ENCODE results near the gene EXOSC5.
"Not testable (repeated sequence)": the region's sequence is repeated elsewhere in the genome, so short reads cannot be mapped to it uniquely, and the experiment has no call there.

EXOSC5 gene

DNA sequence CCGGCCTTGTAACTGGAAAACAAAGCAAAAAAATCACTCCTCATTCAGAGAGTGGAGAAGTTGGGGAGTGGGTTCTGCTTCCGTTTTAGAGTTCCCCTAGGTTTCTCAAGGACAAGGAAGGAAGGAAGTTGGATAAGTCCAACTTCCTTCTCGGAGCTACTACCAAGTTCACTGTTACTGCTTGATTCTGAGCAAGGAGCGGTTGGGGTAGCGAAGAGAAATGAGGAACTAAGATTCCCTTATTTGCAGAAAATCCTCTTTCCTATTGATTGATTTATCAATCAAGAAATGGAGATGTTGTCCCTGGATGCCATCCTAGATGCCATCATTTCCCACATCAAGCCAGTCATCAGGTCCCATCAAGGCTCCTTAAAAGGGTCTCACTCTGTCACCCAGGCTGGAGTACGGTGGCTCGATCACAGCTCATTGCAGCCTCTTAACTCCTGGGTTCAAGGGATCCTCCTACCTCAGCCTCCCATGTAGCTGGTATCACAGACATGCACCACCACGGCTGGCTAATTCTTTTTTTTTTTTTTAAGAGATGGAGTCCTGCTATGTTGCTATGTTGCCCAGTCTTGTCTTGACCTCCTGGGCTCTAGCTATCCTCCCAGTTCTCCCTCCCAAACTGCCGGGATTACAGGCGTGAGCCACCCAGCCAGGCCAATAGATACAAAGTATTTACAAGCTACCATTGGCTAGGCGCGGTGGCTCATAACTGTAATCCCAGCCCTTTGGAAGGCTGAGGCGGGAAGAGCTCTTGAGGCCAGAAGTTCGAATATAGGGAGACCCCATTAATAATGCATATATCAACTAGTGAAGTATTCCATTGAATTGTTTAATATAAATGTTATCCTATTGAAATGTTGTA lies 32.4 kb downstream of the EXOSC5 start:
- DNase-seq = no peak

GRCh38 chr19:41363753-41364523 lies 33.2 kb downstream of the EXOSC5 start, which contains the start of gene B9D2:
Gene B9D2 (minus strand): TSS chr19:41364149. CDS start chr19:41363519, 630 bp downstream.
- peak; percentile 98 for DNase-seq

DNA sequence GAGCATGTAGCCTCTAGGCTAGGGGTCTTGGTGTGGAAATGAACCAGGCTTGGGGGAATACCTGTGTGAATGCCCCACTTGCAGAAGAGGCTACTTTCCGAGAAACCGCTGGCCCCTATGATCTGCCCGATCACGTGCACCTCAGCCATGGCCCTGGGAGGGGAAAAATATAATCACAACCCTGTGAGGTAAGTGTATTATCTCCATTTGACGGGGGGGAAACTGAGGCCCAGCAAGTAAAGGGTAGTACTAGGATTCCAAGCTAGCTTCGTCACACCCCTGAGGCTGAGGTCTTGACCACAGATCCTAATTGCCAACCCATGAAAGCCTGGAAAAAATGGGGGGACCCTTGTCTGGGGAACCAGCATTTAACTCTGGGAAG lies 33.8 kb downstream of the EXOSC5 start:
- no peak for DNase-seq

- DNase-seq = no peak
Measured at GRCh38 chr19:41362143-41362847, 34.9 kb downstream of the EXOSC5 start.

- no peak for DNase-seq
Measured at GRCh38 chr19:41359741-41360140, 37.4 kb downstream of the EXOSC5 start.

- no peak for DNase-seq
Measured at GRCh38 chr19:41357746-41358145, 39.4 kb downstream of the EXOSC5 start.

DNA sequence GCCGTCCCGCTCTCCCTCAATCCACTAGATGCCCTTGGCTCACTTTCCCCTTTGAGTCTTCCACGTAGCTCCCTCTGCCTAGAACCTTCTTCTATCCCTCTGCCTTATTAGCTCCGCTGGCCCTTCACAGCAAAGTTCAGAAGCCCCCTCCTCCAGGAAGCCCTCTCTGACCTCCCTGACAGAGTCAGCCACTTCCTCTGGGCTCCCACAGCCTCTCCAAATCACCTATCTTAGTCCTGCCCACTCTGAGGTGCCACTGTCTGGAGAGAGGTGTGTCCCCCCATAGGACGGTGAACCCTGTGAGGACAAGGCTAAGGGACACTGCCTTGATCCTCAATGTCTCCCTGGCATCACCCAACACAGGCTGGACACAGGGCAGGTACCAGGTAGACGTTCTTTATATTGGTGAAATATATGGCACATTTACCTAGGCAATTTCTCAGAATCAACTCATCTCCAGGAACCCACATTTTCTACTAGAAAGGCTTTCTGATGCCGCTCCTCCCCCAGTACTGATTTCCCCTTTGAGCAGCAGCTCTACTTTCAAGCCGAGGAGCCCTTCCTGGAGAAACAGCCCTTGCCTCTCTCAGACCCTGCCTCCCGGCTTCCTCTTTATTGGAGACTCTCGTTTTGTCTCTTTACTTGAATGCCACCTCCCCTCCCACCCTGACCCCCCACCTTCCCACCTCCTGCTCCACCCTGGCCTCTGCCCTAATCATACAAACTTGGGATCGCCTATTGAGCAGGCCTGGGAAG lies 40.0 kb downstream of the EXOSC5 start:
- DNase-seq = no peak

DNA sequence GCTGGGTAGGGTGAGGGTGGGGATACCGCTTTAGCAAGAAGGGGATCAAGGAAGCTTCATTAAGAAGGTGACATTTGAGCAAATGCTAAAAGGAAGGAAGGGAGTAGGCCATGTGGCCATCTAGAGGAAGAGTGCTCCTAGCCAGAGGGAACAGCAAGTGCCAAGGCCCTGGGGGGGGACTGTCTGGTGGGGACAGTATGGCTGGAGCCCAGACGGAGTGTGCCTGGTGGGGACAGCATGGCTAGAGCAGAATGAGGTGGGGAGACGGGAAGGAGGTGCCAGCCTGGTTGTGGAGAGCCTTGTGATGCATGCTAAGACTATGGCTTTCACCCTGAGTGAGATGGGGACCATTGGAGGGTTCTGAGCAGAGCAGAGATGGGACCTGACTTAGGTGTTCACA lies 41.4 kb downstream of the EXOSC5 start:
- DNase-seq = no peak

DNA sequence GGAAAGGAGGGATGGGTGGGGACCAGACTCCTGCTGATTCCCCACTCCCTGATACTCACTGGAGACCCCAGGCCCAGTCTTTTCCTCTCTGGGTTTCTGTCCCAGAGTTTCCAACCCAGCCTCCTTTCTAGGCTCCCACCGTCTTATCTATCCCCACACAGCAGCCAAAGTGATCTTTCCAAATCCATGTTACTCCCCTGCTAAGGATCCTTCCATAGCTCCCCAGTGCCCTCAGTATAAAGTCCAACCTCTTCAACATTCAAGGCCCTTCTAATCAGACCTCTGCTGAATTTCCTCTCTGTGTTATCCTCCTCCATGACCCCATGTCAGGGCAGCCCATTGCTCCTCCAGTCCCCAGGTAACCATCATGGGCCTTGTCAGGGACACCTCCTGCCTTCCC lies 42.1 kb downstream of the EXOSC5 start:
- DNase-seq = no peak

DNA sequence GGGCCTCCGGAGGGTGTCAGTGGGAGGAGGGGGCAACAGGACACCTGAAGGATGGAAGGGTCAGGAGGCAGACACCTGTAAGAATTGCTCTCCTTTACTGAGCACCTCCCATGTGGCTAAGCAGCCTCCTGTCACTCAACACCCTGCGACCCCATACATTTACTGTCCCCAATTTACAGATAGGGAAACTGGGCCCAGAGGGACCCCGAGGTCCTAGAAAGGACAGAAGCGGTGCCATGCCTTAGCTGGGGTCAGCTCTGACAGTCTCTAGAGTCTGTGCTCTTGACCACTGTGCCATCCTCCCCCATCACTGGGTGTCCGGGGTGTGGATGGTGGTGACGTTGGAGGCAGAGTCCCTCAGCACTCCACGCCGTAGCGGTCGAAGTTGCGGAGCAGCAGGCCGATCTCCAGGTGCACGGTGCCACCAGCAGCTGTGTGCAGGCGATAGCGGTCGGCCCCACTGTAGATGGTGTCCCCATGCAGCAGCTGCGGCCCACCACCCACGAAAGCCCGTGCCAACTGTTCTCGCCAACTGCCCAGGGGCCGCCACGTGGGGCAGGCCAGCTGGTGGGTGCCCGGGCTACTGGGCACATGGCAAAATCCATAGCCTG lies 42.7 kb downstream of the EXOSC5 start:
- DNase-seq = no peak

- DNase-seq = peak; percentile 78
Measured at GRCh38 chr19:41353466-41354342, 43.5 kb downstream of the EXOSC5 start, which contains the start of gene TGFB1. Gene TGFB1 (minus strand): TSS chr19:41353922. CDS start chr19:41353044, 878 bp downstream.

DNA sequence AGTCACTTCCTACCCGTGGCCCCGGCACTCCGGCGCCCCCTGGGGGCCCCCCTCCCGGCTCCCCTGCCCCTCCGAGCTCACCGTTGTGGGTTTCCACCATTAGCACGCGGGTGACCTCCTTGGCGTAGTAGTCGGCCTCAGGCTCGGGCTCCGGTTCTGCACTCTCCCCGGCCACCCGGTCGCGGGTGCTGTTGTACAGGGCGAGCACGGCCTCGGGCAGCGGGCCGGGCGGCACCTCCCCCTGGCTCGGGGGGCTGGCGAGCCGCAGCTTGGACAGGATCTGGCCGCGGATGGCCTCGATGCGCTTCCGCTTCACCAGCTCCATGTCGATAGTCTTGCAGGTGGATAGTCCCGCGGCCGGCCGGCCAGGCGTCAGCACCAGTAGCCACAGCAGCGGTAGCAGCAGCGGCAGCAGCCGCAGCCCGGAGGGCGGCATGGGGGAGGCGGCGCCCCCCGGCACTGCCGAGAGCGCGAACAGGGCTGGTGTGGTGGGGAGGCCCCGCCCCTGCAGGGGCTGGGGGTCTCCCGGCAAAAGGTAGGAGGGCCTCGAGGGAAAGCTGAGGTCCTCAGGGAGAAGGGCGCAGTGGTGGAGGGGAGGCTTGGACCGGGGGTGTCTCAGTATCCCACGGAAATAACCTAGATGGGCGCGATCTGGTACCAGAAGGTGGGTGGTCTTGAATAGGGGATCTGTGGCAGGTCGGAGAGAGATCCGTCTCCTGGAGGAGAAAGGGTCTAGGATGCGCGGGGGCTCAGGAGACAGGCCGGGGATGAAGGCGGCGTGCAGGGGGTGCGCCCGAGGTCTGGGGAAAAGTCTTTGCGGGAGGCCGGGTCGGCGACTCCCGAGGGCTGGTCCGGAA lies 44.3 kb downstream of the EXOSC5 start:
- peak; percentile 31 for DNase-seq

DNA sequence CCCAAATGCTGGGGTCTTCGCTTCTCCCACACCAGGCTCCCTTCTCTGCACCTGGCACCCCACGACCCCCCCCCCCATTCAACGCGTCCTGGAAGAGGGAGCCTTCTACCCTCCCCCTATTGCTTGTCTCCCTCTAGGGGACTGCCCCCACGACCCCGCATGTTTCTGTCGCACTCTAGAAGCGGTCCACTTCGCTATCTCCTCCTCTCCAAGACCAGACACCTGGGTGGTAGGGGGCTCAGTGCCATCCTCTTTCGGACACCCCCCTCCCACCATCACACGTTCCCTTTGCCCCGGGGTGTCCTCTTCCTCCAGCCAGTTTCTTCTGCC lies 44.9 kb downstream of the EXOSC5 start:
- DNase-seq = no peak

GRCh38 chr19:41351339-41352245 lies 45.6 kb downstream of the EXOSC5 start:
- peak; percentile 22 for DNase-seq

DNA sequence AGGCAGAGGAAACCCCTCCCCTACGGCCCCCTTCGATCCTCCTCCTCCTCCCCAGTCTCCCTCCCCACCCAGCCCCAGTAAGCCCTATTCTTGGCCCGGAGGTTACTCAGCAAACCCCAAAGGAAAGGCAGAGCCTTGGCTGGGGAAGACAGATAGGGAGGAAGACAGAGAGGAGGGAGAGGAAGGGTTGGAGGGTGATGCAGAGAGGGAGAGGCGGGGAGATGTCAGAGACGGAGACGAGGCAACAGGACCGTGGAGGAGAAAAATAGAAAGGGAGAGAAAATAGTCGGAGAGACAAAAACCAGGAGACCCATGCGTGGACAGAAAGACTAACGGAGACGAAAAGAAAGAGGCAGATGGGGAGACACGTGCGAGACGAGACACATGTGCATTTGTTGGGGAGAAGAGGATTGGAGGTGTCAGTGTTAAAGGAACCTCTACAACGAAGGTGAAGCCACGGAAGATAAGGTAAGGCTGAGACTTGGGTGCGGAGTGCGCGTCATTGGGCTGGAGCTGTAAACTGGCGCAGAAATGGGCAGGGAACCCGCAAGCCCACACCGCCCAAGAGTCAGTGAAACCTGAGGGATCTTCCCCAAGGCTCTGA lies 46.3 kb downstream of the EXOSC5 start:
- no peak for DNase-seq

- not testable (repeated sequence) for DNase-seq
Measured at GRCh38 chr19:41346916-41347315, 50.2 kb downstream of the EXOSC5 start.

GRCh38 chr19:41344162-41344561 lies 53.0 kb downstream of the EXOSC5 start:
- no peak for DNase-seq

- DNase-seq = no peak
Measured at GRCh38 chr19:41341669-41342490, 55.3 kb downstream of the EXOSC5 start.

Data from kidney glomerular epithelial cell (primary cell).